ENCODE results near the gene ATP2B2. TPM values are rescaled to one million over a fixed set of nuclear protein-coding genes. Genes with fewer than 3 reads are reported as not detected.

ATP2B2 gene
- total and polyA plus RNA-seq, 2 donors from 2014 or later = 0.19 to 0.22 TPM

DNA sequence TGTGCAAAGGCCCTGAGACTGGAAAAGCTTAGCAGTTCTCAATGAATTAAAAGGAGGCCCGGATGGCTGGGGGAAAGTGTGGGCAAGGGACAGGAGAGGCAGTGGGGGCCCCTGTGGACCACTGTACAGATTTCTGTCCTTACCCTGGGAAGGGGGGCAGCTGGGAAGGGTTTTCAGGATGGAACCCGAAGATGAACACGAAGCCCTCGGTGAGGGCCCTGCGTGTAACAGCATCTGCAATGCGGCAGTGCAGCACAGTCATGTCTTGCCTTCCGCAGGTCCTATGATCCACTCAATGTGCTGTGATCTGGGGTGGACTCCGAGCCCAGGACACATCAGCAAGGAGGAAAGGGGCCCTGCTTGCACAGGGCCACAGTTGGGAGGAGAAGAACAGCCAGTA is 7.9 kb upstream of the ATP2B2 start:
- intact Hi-C loops (cut with DNase I) = no loop called here
- H3K36me3 ChIP-seq (ENCODE audit: control insufficient read depth in 2 of 3, insufficient read depth in 3 of 3, low read length in 3 of 3) = no peaks in the 10 kb centered on the region
- H3K9ac ChIP-seq (ENCODE audit: low read length in 3 of 3) = no peak overlapping the region
- H3K9me3 ChIP-seq (ENCODE audit: control insufficient read depth in 2 of 3, insufficient read depth in 1 of 3, low read length in 3 of 3) = no peaks in the 10 kb centered on the region
- no peaks in the 10 kb centered on the region for H3K27me3 ChIP-seq (ENCODE audit: control insufficient read depth, insufficient read depth, low read length)
- H3K4me3 ChIP-seq (ENCODE audit: low read length in 3 of 3) = no peak overlapping the region
- no peak for DNase-seq
- no peaks in the 10 kb centered on the region for H3K4me1 ChIP-seq (ENCODE audit: control insufficient read depth in 2 of 3, insufficient read depth in 2 of 3, low read depth in 1 of 3, low read length in 3 of 3)
- FAIRE-seq = no peak
- TF ChIP-seq, protein P1, sequence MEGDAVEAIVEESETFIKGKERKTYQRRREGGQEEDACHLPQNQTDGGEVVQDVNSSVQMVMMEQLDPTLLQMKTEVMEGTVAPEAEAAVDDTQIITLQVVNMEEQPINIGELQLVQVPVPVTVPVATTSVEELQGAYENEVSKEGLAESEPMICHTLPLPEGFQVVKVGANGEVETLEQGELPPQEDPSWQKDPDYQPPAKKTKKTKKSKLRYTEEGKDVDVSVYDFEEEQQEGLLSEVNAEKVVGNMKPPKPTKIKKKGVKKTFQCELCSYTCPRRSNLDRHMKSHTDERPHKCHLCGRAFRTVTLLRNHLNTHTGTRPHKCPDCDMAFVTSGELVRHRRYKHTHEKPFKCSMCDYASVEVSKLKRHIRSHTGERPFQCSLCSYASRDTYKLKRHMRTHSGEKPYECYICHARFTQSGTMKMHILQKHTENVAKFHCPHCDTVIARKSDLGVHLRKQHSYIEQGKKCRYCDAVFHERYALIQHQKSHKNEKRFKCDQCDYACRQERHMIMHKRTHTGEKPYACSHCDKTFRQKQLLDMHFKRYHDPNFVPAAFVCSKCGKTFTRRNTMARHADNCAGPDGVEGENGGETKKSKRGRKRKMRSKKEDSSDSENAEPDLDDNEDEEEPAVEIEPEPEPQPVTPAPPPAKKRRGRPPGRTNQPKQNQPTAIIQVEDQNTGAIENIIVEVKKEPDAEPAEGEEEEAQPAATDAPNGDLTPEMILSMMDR (IDR thresholded peaks at IDR 0.05; ENCODE audit: borderline replicate concordance, extremely low read depth, insufficient read depth) = no peak
- no peak overlapping the region for H3K27ac ChIP-seq (ENCODE audit: low read depth in 2 of 2, low read length in 2 of 2)

GRCh38 chr3:10512687-10513086 is 7.3 kb upstream of the ATP2B2 start:
- DNase-seq = no peak
- TF ChIP-seq, protein P1 (IDR thresholded peaks at IDR 0.05; ENCODE audit: borderline replicate concordance, extremely low read depth, insufficient read depth) = no peak

GRCh38 chr3:10511809-10512494 is 6.6 kb upstream of the ATP2B2 start:
- no peak for FAIRE-seq
- H3K9ac ChIP-seq (ENCODE audit: low read length in 3 of 3) = no peak overlapping the region
- intact Hi-C loops (cut with DNase I) = no loop called here

More at GRCh38 chr3:10512687-10513086, 7.3 kb upstream of the ATP2B2 start:
- H3K9ac ChIP-seq (ENCODE audit: low read length in 3 of 3) = no peak overlapping the region
- no peaks in the 10 kb centered on the region for H3K36me3 ChIP-seq (ENCODE audit: control insufficient read depth in 2 of 3, insufficient read depth in 3 of 3, low read length in 3 of 3)
- H3K4me1 ChIP-seq (ENCODE audit: control insufficient read depth in 2 of 3, insufficient read depth in 2 of 3, low read depth in 1 of 3, low read length in 3 of 3) = no peaks in the 10 kb centered on the region
- H3K4me3 ChIP-seq (ENCODE audit: low read length in 3 of 3) = no peak overlapping the region
- intact Hi-C loops (cut with DNase I) = no loop called here
- no peak overlapping the region for H3K27ac ChIP-seq (ENCODE audit: low read depth in 2 of 2, low read length in 2 of 2)
- H3K9me3 ChIP-seq (ENCODE audit: control insufficient read depth in 2 of 3, insufficient read depth in 1 of 3, low read length in 3 of 3) = no peaks in the 10 kb centered on the region
- no peaks in the 10 kb centered on the region for H3K27me3 ChIP-seq (ENCODE audit: control insufficient read depth, insufficient read depth, low read length)
- FAIRE-seq = no peak

More at GRCh38 chr3:10511809-10512494, 6.6 kb upstream of the ATP2B2 start:
- TF ChIP-seq, protein P1 (IDR thresholded peaks at IDR 0.05; ENCODE audit: borderline replicate concordance, extremely low read depth, insufficient read depth) = no peak
- H3K36me3 ChIP-seq (ENCODE audit: control insufficient read depth in 2 of 3, insufficient read depth in 3 of 3, low read length in 3 of 3) = no peaks in the 10 kb centered on the region
- no peak overlapping the region for H3K27ac ChIP-seq (ENCODE audit: low read depth in 2 of 2, low read length in 2 of 2)
- no peak for DNase-seq
- no peak overlapping the region for H3K4me3 ChIP-seq (ENCODE audit: low read length in 3 of 3)
- no peaks in the 10 kb centered on the region for H3K27me3 ChIP-seq (ENCODE audit: control insufficient read depth, insufficient read depth, low read length)
- no peaks in the 10 kb centered on the region for H3K9me3 ChIP-seq (ENCODE audit: control insufficient read depth in 2 of 3, insufficient read depth in 1 of 3, low read length in 3 of 3)
- H3K4me1 ChIP-seq (ENCODE audit: control insufficient read depth in 2 of 3, insufficient read depth in 2 of 3, low read depth in 1 of 3, low read length in 3 of 3) = no peaks in the 10 kb centered on the region

Data from kidney (tissue), 14 donors.